SIG-M5 (cell line): ENCODE results near the gene PARM1.
"Not testable (repeated sequence)": the region's sequence is repeated elsewhere in the genome, so short reads cannot be mapped to it uniquely, and the experiment has no call there.

Experiments
- DNase-seq: peaks from one replicate; lab custom pipeline; 2025; lab: John Stamatoyannopoulos, UW

The PARM1 gene

GRCh38 chr4:74983253-74983635 is 50.3 kb downstream of the PARM1 start:
- DNase-seq, result no peak

GRCh38 chr4:74990276-74990875 is 57.5 kb downstream of the PARM1 start:
- DNase-seq, result no peak

DNA sequence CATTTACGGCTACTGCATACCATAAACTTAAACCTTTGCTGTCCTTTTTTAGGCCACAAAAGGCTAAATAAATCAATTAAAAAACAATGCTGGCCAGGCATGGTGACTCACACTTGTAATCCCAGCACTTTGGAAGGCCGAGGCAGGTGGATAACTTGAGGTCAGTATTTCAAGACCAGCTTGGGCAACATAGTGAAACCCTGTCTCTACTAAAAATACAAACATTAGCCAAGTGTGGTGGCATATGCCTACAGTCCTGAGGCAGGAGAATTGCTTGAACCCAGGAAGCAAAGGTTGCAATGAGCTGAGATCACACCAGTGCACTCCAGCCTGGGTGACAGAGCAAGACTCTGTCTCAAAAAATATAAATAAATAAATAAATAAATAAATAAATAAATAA is 61.5 kb downstream of the PARM1 start:
- DNase-seq, result not testable (repeated sequence)

- DNase-seq, result no peak
Measured at GRCh38 chr4:74996996-74997395, 64.1 kb downstream of the PARM1 start.

DNA sequence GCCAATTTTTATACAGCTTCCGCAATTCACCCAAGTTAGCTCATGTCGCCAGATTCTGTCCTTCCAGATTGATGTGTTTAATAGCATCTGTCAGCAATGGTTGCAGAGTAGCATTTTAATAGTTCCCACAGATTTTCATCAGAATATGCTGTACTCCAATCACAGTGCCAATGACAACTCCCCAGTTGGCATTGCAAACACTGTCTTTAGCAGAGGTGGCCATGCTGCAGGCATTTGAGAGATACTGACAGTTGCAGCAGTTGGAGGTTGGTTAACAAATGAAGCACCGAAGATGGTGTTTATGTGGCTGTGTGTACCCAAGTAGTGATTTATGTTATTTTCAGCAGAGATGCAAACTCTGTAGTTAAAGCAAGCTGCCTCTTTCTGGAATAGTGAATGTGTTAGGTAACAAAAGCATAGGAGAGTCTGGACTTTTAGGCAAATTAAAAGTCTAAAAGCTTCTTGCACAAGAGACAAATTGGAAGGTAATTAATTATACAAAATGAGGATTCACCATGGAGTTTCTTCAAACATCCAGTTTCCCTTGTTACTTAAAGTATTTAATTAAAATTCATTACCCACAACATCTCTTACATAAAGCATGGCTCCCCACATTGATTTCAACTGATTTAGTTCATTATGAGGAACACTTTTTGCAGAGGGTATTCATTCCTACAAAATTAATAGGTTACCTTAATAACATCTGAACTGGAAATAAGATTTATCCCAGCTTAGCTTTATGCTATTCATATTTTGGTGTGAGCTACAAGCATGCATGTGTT is 65.2 kb downstream of the PARM1 start:
- no peak for DNase-seq

- DNase-seq, result no peak
Measured at GRCh38 chr4:74999714-75000309, 66.9 kb downstream of the PARM1 start.

DNA sequence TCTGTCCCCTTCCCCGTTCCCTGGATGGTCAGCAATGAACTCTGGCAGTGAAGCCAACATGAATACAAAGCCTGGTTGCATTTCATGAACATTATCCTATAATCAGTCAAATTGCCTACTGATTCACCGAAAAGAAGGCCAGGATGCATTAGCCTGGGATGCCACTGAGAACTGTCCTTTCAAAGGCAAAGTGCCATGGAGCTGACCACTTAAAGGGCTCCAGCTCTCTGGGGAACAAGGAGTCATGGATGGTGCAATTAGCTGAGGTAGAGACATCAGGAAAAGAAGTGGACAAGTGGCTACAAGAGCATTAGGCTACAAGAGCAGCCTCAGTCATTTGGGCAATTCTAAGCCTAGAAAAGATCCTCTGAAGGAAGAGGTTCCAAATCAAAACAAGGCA is 69.0 kb downstream of the PARM1 start:
- no peak for DNase-seq

GRCh38 chr4:75002381-75002780 is 69.5 kb downstream of the PARM1 start:
- DNase-seq, result no peak

GRCh38 chr4:75003979-75004378 is 71.1 kb downstream of the PARM1 start:
- no peak for DNase-seq

GRCh38 chr4:75004755-75005668 is 72.1 kb downstream of the PARM1 start:
- DNase-seq, result no peak

DNA sequence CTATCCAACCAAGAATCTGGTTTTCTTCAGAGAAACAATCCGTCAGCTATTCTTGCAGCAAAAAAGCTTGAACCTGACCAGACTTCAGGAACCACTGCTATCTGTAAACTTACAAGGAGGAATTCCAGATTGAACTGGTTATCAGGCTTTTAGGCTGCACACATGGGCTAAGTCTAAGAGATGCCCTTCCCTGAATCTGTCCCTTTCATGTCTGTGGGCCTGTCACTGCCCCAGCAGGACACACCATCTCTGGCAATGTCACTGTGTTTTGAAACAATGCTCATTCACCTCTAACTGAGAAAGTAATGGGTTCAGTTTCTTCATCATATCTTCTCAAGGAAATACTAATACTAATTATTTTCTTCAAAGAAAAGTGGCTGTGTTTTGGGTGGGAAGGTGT is 72.8 kb downstream of the PARM1 start:
- no peak for DNase-seq

- DNase-seq, result no peak
Measured at GRCh38 chr4:75007891-75008290, 75.0 kb downstream of the PARM1 start.

DNA sequence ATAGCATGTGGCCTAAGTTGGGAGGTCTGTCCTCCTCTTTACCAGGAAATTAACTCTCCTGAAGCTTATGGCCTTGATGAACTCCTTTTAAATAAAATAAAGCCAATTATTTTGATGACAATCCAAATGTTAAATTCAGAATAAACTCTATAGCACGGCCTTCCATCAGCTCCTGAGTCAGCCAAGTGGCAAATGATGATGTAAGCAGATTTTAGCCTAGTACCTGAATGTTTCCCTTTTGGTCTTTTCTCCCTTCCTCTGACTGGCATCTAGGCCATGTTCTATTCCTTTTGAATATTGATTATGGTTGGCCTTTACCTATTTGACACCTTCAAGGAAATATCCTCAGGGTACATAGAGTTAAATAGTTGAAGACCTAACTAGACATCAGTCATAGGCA is 76.2 kb downstream of the PARM1 start:
- DNase-seq, result no peak

- DNase-seq, result no peak
Measured at GRCh38 chr4:75011131-75011795, 78.3 kb downstream of the PARM1 start.

DNA sequence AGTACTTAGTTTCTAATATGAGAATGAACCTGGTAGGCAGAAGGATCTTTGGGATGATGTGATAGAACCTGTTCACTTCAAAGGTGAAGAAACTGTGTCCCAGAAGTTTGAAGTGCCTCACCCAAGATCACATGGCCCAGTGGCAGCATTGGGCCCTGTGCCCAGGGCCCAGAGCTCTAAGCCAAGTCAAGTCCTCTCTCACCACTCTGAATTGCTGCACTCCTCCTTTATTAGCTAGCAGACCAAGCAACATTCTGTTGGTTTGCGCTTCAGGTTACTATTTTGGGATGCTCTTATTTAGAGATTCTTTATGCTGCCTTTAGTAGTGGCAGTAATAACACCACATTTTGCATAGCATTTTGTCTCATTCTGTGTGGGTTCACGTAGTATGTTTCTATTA is 82.7 kb downstream of the PARM1 start:
- no peak for DNase-seq

DNA sequence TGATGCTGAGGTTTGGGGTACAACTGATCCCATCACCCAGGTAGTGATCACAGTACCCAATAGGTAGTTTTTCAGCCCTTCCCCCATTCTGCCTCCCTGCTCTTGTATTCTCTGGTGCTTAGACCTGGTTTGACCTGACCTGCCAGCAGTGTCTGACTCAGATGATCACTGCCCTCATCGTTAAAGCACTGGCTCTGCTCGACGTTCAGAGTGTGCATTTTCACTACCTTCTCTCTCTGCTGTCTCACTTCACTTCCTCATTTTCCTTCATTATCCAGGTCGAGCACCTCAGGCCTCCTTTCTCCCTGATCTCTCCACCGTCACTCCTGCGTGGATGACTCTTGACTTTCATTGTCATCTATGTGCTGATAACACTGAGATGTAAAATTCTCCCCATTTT is 83.6 kb downstream of the PARM1 start:
- no peak for DNase-seq

DNA sequence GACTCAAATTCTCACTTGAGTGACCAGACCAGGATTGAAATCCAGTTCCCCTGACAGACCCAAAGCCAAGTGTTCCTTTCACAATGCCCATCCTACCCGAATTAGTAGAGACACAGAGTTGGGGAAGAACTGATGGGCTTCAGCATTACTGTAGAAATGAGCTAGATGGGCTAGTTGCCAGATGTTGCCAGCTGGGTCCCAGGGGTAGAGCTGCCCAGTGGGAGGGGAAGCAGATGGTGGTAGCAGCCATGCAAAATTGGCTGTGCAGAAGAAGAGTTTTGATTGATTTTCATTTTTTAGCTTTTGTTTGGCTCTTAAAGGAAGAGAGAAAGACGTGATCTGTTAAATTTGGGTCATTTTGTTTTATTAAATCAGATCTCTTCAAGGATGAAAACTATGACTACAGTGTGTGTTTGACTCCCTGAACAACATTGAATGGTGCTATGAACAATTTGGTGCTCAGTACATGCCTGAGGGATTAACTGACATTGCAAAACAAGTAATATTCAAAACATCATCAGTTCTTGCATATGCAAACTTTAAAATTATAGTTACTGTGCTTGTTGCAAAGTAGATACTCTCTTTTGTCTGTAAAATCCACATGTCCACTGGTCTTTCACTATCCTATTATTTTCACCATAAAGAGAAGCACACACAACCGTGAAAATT is 86.0 kb downstream of the PARM1 start:
- DNase-seq, result no peak

GRCh38 chr4:75025431-75025830 is 92.5 kb downstream of the PARM1 start:
- DNase-seq, result no peak

GRCh38 chr4:75028196-75028854 is 95.4 kb downstream of the PARM1 start:
- no peak for DNase-seq

DNA sequence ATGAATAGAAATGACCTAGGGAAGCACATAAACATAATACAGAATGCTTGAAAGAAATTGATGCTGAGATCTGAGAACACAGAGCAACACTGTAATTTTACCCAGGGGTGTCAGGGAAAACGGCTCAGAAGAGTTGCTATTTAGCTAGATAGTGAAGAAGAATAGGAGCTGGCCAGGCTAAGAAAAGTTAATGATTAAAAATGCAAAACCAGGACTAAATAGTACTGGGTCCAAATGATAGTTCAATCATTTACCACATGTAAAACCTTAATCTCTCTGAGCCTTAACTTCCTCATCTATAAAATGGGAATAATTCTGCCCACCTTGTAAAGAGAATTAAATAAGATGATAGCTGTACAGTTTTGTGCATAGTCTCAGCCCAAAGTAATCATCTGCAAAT is 97.1 kb downstream of the PARM1 start:
- no peak for DNase-seq
